ENCODE measurements around the gene SYN1.

Gene SYN1

DNA sequence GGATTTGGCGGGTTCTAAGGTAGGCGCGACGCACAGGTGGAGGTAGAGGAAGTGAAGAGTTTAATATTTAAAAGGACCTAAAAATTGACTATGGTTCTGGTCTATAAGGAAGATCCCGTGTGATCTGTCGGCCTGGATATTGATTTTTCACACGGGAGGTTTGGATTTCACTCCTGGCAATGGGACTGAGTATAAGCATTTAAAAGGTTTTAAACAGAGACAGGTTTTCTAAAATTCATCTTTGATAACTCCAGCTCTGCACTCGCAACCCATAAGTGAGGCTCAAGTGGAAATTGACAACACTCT is 39.7 kb upstream of the SYN1 start:
- no peak overlapping the region for H3K4me3 ChIP-seq (IDR thresholded peaks at IDR 0.05; ENCODE audit: insufficient read depth, low read depth, low read length)
- peak overlapping the region; percentile 81 for H2AFZ ChIP-seq (ENCODE audit: low read depth)
- peak overlapping the region; percentile 97; the same call in 1 of the 2 replicates for H3K9ac ChIP-seq
- H3K27ac ChIP-seq: peak overlapping the region; percentile 97
- no peaks in the 10 kb centered on the region for H3K79me2 ChIP-seq (ENCODE audit: insufficient read depth, low read depth)
- H3K4me1 ChIP-seq (ENCODE audit: low read depth, poor library complexity, severe bottlenecking): peaks cover 11% of the 10 kb centered on the region
- TF ChIP-seq, protein P1, sequence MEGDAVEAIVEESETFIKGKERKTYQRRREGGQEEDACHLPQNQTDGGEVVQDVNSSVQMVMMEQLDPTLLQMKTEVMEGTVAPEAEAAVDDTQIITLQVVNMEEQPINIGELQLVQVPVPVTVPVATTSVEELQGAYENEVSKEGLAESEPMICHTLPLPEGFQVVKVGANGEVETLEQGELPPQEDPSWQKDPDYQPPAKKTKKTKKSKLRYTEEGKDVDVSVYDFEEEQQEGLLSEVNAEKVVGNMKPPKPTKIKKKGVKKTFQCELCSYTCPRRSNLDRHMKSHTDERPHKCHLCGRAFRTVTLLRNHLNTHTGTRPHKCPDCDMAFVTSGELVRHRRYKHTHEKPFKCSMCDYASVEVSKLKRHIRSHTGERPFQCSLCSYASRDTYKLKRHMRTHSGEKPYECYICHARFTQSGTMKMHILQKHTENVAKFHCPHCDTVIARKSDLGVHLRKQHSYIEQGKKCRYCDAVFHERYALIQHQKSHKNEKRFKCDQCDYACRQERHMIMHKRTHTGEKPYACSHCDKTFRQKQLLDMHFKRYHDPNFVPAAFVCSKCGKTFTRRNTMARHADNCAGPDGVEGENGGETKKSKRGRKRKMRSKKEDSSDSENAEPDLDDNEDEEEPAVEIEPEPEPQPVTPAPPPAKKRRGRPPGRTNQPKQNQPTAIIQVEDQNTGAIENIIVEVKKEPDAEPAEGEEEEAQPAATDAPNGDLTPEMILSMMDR (conservative IDR thresholded peaks at IDR 0.05; ENCODE audit: low read depth, low read length): no peak
- peak overlapping the region; percentile 45 for H3K4me2 ChIP-seq
- no peaks in the 10 kb centered on the region for H3K36me3 ChIP-seq (ENCODE audit: insufficient read depth)
- no peaks in the 10 kb centered on the region for H3K27me3 ChIP-seq (ENCODE audit: insufficient read depth, low read depth)
- no peaks in the 10 kb centered on the region for H4K20me1 ChIP-seq (ENCODE audit: insufficient read depth)

DNA sequence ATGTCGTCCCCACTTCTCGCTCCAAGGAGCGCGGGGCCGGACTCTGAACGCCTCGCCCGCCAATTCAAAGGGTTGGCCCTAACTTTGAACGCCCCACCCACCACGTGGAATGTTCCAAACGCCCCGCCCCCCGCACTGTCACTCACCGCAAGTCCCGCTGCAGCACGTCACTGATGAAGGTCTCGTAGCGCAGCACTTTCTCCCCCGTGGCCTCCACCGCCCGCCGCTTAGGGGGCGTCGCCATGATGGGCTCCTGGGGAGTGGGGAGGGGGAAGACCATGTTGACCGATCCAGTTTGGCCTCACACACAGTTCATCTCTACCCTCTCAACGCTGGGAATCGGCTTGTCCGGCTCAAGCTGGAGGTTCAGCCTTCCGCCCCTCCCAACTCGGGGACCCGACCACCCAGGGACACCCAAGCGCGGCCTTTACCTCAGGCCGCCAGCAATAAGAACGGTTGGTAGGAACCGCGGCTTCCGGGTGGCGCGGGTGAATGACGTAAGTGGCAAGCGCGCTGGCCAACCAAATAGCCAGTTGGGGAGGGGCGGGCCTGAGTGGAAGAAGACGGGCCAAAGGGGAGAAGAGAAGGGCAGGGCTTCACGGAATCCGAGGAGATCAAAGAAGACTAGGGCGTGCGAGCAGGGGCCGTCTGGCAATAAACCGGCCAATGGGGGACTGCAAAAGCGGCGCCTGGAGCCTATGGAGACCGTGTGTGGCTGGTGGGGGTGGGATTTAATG is 39.2 kb upstream of the SYN1 start, which contains the start of gene UXT:
UXT (minus strand) TSS at position 497 of the 737 bp plus-strand sequence; CDS start at position 244, 253 bp downstream.
- H3K4me3 ChIP-seq (IDR thresholded peaks at IDR 0.05; ENCODE audit: insufficient read depth, low read depth, low read length): no peak within 1 kb of the TSS
- peak within 1 kb of the TSS; percentile 94 for H3K4me2 ChIP-seq
- no peaks in the 10 kb centered on the region for H3K27me3 ChIP-seq (ENCODE audit: insufficient read depth, low read depth)
- no peaks in the 10 kb centered on the region for H4K20me1 ChIP-seq (ENCODE audit: insufficient read depth)
- TF ChIP-seq, protein P1 (conservative IDR thresholded peaks at IDR 0.05; ENCODE audit: low read depth, low read length): no peak
- H3K27ac ChIP-seq: peak within 1 kb of the TSS; percentile 97
- peaks cover 11% of the 10 kb centered on the region for H3K4me1 ChIP-seq (ENCODE audit: low read depth, poor library complexity, severe bottlenecking)
- no peaks in the 10 kb centered on the region for H3K79me2 ChIP-seq (ENCODE audit: insufficient read depth, low read depth)
- peak within 1 kb of the TSS; percentile 81 for H2AFZ ChIP-seq (ENCODE audit: low read depth)
- no peaks in the 10 kb centered on the region for H3K36me3 ChIP-seq (ENCODE audit: insufficient read depth)
- peak within 1 kb of the TSS; percentile 97 for H3K9ac ChIP-seq

DNA sequence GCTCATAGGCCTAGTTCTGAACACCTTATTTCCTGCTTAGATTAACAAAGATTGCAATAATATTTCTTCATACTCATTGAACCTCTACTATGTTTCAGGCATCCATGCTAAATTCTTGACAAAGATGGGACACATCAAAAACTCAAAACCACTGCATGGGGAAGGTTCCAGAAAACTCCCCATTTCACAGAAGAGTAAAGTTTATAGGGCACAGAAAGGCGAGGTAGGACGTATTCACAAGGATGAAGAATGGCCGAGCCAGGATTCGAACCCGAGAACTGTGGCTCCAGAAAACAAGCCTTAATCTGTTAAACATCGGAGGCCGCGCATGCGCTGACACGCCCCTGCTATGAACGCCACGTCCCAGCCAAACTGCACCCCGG is 38.6 kb upstream of the SYN1 start:
- Histone ChIP-seq H3K9ac (peak overlapping the region; percentile 39; the same call in 1 of the 2 replicates), H3K4me2 (peak overlapping the region; percentile 94), H3K36me3 (ENCODE audit: insufficient read depth) (no peaks in the 10 kb centered on the region), H2AFZ (ENCODE audit: low read depth) (0 out of 2 replicates have a peak overlapping the region, but pooled peaks have one; percentile 47), H3K27me3 (ENCODE audit: insufficient read depth, low read depth) (no peaks in the 10 kb centered on the region), H4K20me1 (ENCODE audit: insufficient read depth) (no peaks in the 10 kb centered on the region), H3K4me1 (ENCODE audit: low read depth, poor library complexity, severe bottlenecking) (peaks cover 11% of the 10 kb centered on the region), H3K27ac (peak overlapping the region; percentile 97; the same call in 1 of the 2 replicates), H3K4me3 (IDR thresholded peaks at IDR 0.05; ENCODE audit: insufficient read depth, low read depth, low read length) (no peak overlapping the region), H3K79me2 (ENCODE audit: insufficient read depth, low read depth) (no peaks in the 10 kb centered on the region)
- TF ChIP-seq, protein P1 (conservative IDR thresholded peaks at IDR 0.05; ENCODE audit: low read depth, low read length): no peak

DNA sequence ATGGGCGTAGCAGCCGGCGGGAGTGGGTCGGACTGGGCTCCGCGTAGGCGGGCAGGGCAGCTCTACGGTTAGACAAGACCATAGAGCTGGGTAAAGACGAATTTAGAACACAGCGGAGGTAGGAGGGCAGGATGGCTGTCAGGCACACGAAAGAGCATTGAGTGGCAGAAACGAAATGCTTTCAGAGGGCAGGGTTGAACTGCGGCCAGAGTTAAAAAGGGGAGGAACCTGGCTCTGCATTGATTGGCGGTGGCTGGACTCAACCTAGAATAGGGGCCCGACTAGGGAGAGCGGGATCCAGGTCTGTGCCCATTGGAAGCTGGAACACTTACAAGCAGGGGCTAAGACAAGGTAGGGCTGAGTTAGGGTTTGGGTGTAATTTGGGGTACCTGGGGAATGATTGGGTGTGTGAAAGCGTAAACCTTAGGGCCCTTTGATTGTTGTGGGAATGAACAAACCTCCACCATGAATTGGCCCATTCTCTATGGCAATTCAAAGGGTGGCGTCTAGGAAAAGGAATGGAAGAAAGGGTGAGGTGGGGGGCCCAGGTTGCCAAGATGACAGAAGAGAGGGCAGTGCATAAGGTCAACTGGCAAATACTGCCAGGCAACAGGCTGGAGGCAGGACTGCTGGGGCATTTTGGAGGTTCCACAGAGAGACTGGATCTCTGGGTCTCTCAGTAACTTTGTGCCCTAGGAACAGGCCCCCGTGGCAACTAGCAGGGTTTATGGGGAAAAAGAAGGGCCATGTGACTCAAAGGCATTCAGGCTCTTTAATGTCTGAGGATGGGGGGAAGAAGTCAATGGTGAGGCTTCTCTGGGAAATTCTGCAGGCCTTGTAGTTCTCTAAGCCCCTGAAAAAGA is 31.6 kb upstream of the SYN1 start:
- H2AFZ ChIP-seq (ENCODE audit: low read depth): peak overlapping the region; percentile 64; the same call in 1 of the 2 replicates
- peak overlapping the region; percentile 20; the same call in 1 of the 2 replicates for H3K9ac ChIP-seq
- peaks cover 16% of the 10 kb centered on the region for H3K79me2 ChIP-seq (ENCODE audit: insufficient read depth, low read depth)
- H3K4me2 ChIP-seq: peak overlapping the region; percentile 71
- H3K4me3 ChIP-seq (IDR thresholded peaks at IDR 0.05; ENCODE audit: insufficient read depth, low read depth, low read length): no peak overlapping the region
- TF ChIP-seq, protein P1 (conservative IDR thresholded peaks at IDR 0.05; ENCODE audit: low read depth, low read length): peak; percentile 0; the same call in 1 of the 2 replicates
- no peaks in the 10 kb centered on the region for H4K20me1 ChIP-seq (ENCODE audit: insufficient read depth)
- H3K36me3 ChIP-seq (ENCODE audit: insufficient read depth): no peaks in the 10 kb centered on the region
- peaks cover 21% of the 10 kb centered on the region for H3K4me1 ChIP-seq (ENCODE audit: low read depth, poor library complexity, severe bottlenecking)
- no peaks in the 10 kb centered on the region for H3K27me3 ChIP-seq (ENCODE audit: insufficient read depth, low read depth)
- peak overlapping the region; percentile 29; the same call in 1 of the 2 replicates for H3K27ac ChIP-seq

All from KMS-11 (cell line).